ENCODE results near the gene PLAAT5. TPM values are rescaled to one million over a fixed set of nuclear protein-coding genes. Genes with fewer than 3 reads are reported as not detected.

Gene PLAAT5
- total RNA-seq, 1 donor from 2014 or later = 0.10 TPM

- Mint-ChIP-seq H3K4me3 (ENCODE audit: unreplicated experiment) (no peak overlapping the region), H3K4me1 (ENCODE audit: low read depth) (peaks cover 11% of the 10 kb centered on the region), H3K36me3 (ENCODE audit: low read depth) (no peaks in the 10 kb centered on the region), H3K27ac (ENCODE audit: unreplicated experiment) (no peak overlapping the region), H3K9me3 (ENCODE audit: low read depth) (no peaks in the 10 kb centered on the region), H3K27me3 (ENCODE audit: low read depth) (no peaks in the 10 kb centered on the region)
- TF ChIP-seq, protein P1, sequence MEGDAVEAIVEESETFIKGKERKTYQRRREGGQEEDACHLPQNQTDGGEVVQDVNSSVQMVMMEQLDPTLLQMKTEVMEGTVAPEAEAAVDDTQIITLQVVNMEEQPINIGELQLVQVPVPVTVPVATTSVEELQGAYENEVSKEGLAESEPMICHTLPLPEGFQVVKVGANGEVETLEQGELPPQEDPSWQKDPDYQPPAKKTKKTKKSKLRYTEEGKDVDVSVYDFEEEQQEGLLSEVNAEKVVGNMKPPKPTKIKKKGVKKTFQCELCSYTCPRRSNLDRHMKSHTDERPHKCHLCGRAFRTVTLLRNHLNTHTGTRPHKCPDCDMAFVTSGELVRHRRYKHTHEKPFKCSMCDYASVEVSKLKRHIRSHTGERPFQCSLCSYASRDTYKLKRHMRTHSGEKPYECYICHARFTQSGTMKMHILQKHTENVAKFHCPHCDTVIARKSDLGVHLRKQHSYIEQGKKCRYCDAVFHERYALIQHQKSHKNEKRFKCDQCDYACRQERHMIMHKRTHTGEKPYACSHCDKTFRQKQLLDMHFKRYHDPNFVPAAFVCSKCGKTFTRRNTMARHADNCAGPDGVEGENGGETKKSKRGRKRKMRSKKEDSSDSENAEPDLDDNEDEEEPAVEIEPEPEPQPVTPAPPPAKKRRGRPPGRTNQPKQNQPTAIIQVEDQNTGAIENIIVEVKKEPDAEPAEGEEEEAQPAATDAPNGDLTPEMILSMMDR (IDR thresholded peaks at IDR 0.05) = no peak
- DNase-seq (ENCODE audit: low spot score) = no peak
Observed at GRCh38 chr11:63511048-63511748, 20.2 kb upstream of the PLAAT5 start.

DNA sequence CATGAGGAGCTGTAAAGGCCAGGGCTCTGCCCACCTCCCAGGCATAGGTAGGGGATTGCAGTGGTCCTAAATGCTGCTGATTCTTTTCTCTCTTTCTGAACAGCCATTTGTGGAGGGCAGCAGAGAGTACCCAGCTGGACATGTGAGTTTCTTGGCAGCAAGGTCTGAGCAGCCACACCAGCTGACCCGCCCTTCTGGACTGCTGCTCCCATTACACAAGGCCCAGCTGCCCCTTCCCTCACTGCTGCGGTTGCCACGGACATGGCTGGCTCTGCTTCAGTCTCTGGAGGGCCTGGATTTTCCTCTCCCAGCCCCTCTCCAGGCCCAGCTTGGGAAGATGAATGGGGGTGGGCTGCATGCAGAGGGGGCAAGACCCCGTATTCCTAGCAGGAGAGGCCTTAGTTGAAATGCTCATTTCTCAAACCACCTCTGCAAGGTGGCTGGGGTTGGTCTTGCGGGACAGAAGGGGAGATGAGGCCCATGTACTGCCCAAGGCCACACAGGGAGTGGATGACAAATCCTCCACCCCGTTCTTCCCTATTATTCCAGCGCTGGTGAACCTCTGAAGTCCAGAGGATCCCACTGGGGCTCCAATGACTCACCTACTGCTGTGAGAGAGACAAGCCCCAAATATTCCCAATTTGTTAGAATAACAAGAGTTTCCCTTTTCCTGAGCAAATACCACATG lies 19.5 kb upstream of the PLAAT5 start:
- no peak overlapping the region for H3K27ac Mint-ChIP-seq (ENCODE audit: unreplicated experiment)
- DNase-seq (ENCODE audit: low spot score) = no peak
- TF ChIP-seq, protein P1 (IDR thresholded peaks at IDR 0.05) = no peak
- H3K4me3 Mint-ChIP-seq (ENCODE audit: unreplicated experiment) = no peak overlapping the region
- no peaks in the 10 kb centered on the region for H3K36me3 Mint-ChIP-seq (ENCODE audit: low read depth)
- H3K4me1 Mint-ChIP-seq (ENCODE audit: low read depth) = peaks cover 11% of the 10 kb centered on the region
- H3K9me3 Mint-ChIP-seq (ENCODE audit: low read depth) = no peaks in the 10 kb centered on the region
- no peaks in the 10 kb centered on the region for H3K27me3 Mint-ChIP-seq (ENCODE audit: low read depth)

GRCh38 chr11:63508745-63509144 lies 17.8 kb upstream of the PLAAT5 start:
- no peak for DNase-seq (ENCODE audit: low spot score)
- Mint-ChIP-seq H3K9me3 (ENCODE audit: low read depth) (no peaks in the 10 kb centered on the region), H3K27me3 (ENCODE audit: low read depth) (no peaks in the 10 kb centered on the region), H3K4me3 (ENCODE audit: unreplicated experiment) (no peak overlapping the region), H3K27ac (ENCODE audit: unreplicated experiment) (no peak overlapping the region), H3K4me1 (ENCODE audit: low read depth) (peaks cover 11% of the 10 kb centered on the region), H3K36me3 (ENCODE audit: low read depth) (no peaks in the 10 kb centered on the region)
- TF ChIP-seq, protein P1 (IDR thresholded peaks at IDR 0.05) = no peak

- H3K4me1 Mint-ChIP-seq (ENCODE audit: low read depth) = peaks cover 11% of the 10 kb centered on the region
- no peaks in the 10 kb centered on the region for H3K9me3 Mint-ChIP-seq (ENCODE audit: low read depth)
- no peak overlapping the region for H3K27ac Mint-ChIP-seq (ENCODE audit: unreplicated experiment)
Observed at GRCh38 chr11:63508009-63508408, 17.0 kb upstream of the PLAAT5 start.

GRCh38 chr11:63507511-63507910 lies 16.5 kb upstream of the PLAAT5 start:
- no peak for DNase-seq (ENCODE audit: low spot score)
- TF ChIP-seq, protein P1 (IDR thresholded peaks at IDR 0.05) = no peak
- Mint-ChIP-seq H3K9me3 (ENCODE audit: low read depth) (no peaks in the 10 kb centered on the region), H3K4me3 (ENCODE audit: unreplicated experiment) (no peak overlapping the region), H3K36me3 (ENCODE audit: low read depth) (no peaks in the 10 kb centered on the region), H3K27ac (ENCODE audit: unreplicated experiment) (no peak overlapping the region), H3K27me3 (ENCODE audit: low read depth) (no peaks in the 10 kb centered on the region), H3K4me1 (ENCODE audit: low read depth) (peaks cover 11% of the 10 kb centered on the region)

More at GRCh38 chr11:63508009-63508408, 17.0 kb upstream of the PLAAT5 start:
- no peak for DNase-seq (ENCODE audit: low spot score)
- Mint-ChIP-seq H3K27me3 (ENCODE audit: low read depth) (no peaks in the 10 kb centered on the region), H3K4me3 (ENCODE audit: unreplicated experiment) (no peak overlapping the region), H3K36me3 (ENCODE audit: low read depth) (no peaks in the 10 kb centered on the region)
- TF ChIP-seq, protein P1 (IDR thresholded peaks at IDR 0.05) = peak; percentile 58
